K562 (cell line): ENCODE data around the gene SAV1.

Source experiments
- FOXJ2 ChIP-seq: fragments of 200-800 bp; sonication (Bioruptor generic); IDR thresholded peaks from 2 replicates; pipeline ENCODE4 v1.6.1; 2016; ENCODE audit warnings: missing genetic modification characterization, missing compliant biosample characterization
- TF ChIP-seq, protein P1 (sequence below): sonication (generic); formaldehyde crosslinking; IDR thresholded peaks from 2 replicates; pipeline ENCODE4 v1.9.0; 2022; ENCODE audit warnings: mild to moderate bottlenecking, missing genetic modification reagents
- TF ChIP-seq, protein P2 (sequence below): sonication (generic); formaldehyde crosslinking; IDR thresholded peaks from 2 replicates; pipeline ENCODE4 v1.8.1; 2023; ENCODE audit warnings: mild to moderate bottlenecking, missing genetic modification reagents, moderate library complexity

DNA sequence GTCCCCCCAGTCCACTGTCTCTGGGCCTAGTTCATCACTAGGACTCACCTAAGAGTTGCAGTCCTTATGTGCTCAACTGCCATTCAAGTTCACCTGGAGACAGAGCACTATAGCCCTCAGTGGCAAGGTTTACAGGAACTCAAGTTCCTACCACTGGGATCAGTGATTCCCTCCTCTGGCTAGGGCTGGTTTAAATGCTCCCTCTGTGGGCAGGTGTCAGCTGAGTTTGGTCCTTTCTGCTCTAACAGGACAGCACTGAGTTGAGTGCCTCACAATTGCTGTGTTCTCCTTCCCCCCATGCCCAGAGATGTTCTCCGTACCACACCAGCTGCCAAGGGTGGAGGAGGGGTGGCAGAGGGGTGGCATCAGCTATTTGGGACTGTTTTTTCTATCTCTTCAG, 20.8 kb upstream of the SAV1 start:
- TF ChIP-seq FOXJ2 (tag) = no peak
- TF ChIP-seq, protein P1, sequence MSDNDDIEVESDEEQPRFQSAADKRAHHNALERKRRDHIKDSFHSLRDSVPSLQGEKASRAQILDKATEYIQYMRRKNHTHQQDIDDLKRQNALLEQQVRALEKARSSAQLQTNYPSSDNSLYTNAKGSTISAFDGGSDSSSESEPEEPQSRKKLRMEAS = no peak
- TF ChIP-seq, protein P2, sequence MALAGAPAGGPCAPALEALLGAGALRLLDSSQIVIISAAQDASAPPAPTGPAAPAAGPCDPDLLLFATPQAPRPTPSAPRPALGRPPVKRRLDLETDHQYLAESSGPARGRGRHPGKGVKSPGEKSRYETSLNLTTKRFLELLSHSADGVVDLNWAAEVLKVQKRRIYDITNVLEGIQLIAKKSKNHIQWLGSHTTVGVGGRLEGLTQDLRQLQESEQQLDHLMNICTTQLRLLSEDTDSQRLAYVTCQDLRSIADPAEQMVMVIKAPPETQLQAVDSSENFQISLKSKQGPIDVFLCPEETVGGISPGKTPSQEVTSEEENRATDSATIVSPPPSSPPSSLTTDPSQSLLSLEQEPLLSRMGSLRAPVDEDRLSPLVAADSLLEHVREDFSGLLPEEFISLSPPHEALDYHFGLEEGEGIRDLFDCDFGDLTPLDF = no peak
